C4-2B (cell line): ENCODE data around the gene ZNF771.
"Not testable (repeated sequence)": the region's sequence is repeated elsewhere in the genome, so short reads cannot be mapped to it uniquely, and the experiment has no call there.

Experiments
- H3K27ac ChIP-seq: fragments of 450-650 bp; 2 replicates; pipeline ENCODE4 v1.5.1; 2017
- CTCF ChIP-seq: fragments of 450-650 bp; conservative IDR thresholded peaks from 2 replicates; pipeline ENCODE4 v1.5.1; 2017; ENCODE audit warnings: mild to moderate bottlenecking
- ZFX ChIP-seq: fragments of 450-650 bp; IDR thresholded peaks from 2 replicates; pipeline ENCODE4 v1.6.1; 2017

ZNF771 gene

GRCh38 chr16:30445408-30446202 lies 38.2 kb downstream of the ZNF771 start, which contains the start of gene SEPHS2:
TSS of gene SEPHS2 (minus strand) at chr16:30445874. CDS start at chr16:30445727, 147 bp downstream.
- peak within 1 kb of the TSS; percentile 96 for H3K27ac ChIP-seq
- TF ChIP-seq CTCF (peak; percentile 66), ZFX (peak; percentile 87; the same call in 1 of the 2 replicates)

GRCh38 chr16:30446203-30446595 lies 38.8 kb downstream of the ZNF771 start:
- TF ChIP-seq ZFX (no peak), CTCF (no peak)
- H3K27ac ChIP-seq: peak overlapping the region; percentile 96

GRCh38 chr16:30447512-30448226 lies 40.3 kb downstream of the ZNF771 start:
- H3K27ac ChIP-seq: no peak overlapping the region
- no peak for TF ChIP-seq CTCF
- no peak for TF ChIP-seq ZFX

- no peak for TF ChIP-seq ZFX
- TF ChIP-seq CTCF: no peak
Observed at GRCh38 chr16:30449116-30449435, 41.7 kb downstream of the ZNF771 start.

GRCh38 chr16:30452709-30453580 lies 45.5 kb downstream of the ZNF771 start:
- not testable (repeated sequence) for H3K27ac ChIP-seq

More at GRCh38 chr16:30449116-30449435, 41.7 kb downstream of the ZNF771 start:
- H3K27ac ChIP-seq: no peak overlapping the region

- H3K27ac ChIP-seq: no peak overlapping the region
- TF ChIP-seq ZFX (no peak), CTCF (no peak)
Observed at GRCh38 chr16:30456302-30456701, 48.9 kb downstream of the ZNF771 start.

GRCh38 chr16:30457256-30457655 lies 49.9 kb downstream of the ZNF771 start:
- TF ChIP-seq ZFX (no peak), CTCF (no peak)
- no peak overlapping the region for H3K27ac ChIP-seq
